ENCODE results near the gene TMEM203. TPM values are rescaled to one million over a fixed set of nuclear protein-coding genes. Genes with fewer than 3 reads are reported as not detected.
A peak's percentile ranks its signal among the peaks of the same experiment; 100 is the strongest.

The TMEM203 gene
- total and polyA plus RNA-seq, 2 of the 13 experiments (the other 11 are each of a cell fraction or from before 2014, with no cell fraction given) = 23.4 to 36.7 TPM

- TF ChIP-seq ATF6 (CRISPR knock-in tag; conservative IDR thresholded peaks at IDR 0.05) = no peak
- TF ChIP-seq DR1 (CRISPR knock-in tag; IDR thresholded peaks at IDR 0.05) = no peak
- TF ChIP-seq FOXO1 (CRISPR knock-in tag; IDR thresholded peaks at IDR 0.05) = no peak
- no peak for TF ChIP-seq TOPORS (CRISPR knock-in tag; IDR thresholded peaks at IDR 0.05)
- TF ChIP-seq GMEB2 (CRISPR knock-in tag; IDR thresholded peaks at IDR 0.05; ENCODE audit: low read depth) = no peak
- no peak for TF ChIP-seq ZNF597 (CRISPR knock-in tag; IDR thresholded peaks at IDR 0.05)
- 0 out of 2 replicates have a peak, but pooled peaks have one; percentile 0 for TF ChIP-seq ZNF446 (CRISPR knock-in tag; IDR thresholded peaks at IDR 0.05)
- TF ChIP-seq NR2F2 (IDR thresholded peaks at IDR 0.05; ENCODE audit: borderline replicate concordance, low read depth) = no peak
- TF ChIP-seq ZNF598 (CRISPR knock-in tag; IDR thresholded peaks at IDR 0.05; ENCODE audit: borderline replicate concordance) = peak; percentile 70; the same call in 1 of the 2 replicates
- TF ChIP-seq BATF2 (CRISPR knock-in tag; IDR thresholded peaks at IDR 0.05) = peak; percentile 37; the same call in 1 of the 2 replicates
- TF ChIP-seq NR1H2 (CRISPR knock-in tag; IDR thresholded peaks at IDR 0.05; ENCODE audit: borderline replicate concordance, low read depth) = 0 out of 2 replicates have a peak, but pooled peaks have one; percentile 67
- TF ChIP-seq PBX2 (CRISPR knock-in tag; IDR thresholded peaks at IDR 0.05) = no peak
- TF ChIP-seq MEF2D (CRISPR knock-in tag; IDR thresholded peaks at IDR 0.05) = peak; percentile 40; the same call in 1 of the 2 replicates
- no peak for TF ChIP-seq RERE (CRISPR knock-in tag; IDR thresholded peaks at IDR 0.05; ENCODE audit: low read depth)
- no peak for TF ChIP-seq ZFP36L2 (CRISPR knock-in tag; IDR thresholded peaks at IDR 0.05)
- TF ChIP-seq ZFP36L1 (CRISPR knock-in tag; IDR thresholded peaks at IDR 0.05) = 0 out of 2 replicates have a peak, but pooled peaks have one; percentile 52
- TF ChIP-seq SNAI1 (CRISPR knock-in tag; IDR thresholded peaks at IDR 0.05; ENCODE audit: borderline replicate concordance) = 0 out of 2 replicates have a peak, but pooled peaks have one; percentile 26
- no peak for TF ChIP-seq RBAK (CRISPR knock-in tag; IDR thresholded peaks at IDR 0.05)
Measured at GRCh38 chr9:137188086-137188489, 17.4 kb downstream of the TMEM203 start (continued).
